Measurements from ENCODE around the gene HCAR3.
"Not testable (repeated sequence)": the region's sequence is repeated elsewhere in the genome, so short reads cannot be mapped to it uniquely, and the experiment has no call there.

GRCh38 chr12:122715211-122715610, 1.4 kb downstream of the HCAR3 start:
- TF ChIP-seq YY1 (IDR thresholded peaks at IDR 0.05; ENCODE audit: insufficient read depth, insufficient read length); SUZ12 (IDR thresholded peaks at IDR 0.05; ENCODE audit: extremely low read depth, insufficient read depth, insufficient read length); ZNF274 (IDR thresholded peaks at IDR 0.05; ENCODE audit: low read depth, low read length): not testable (repeated sequence)
